SK-N-SH (cell line): ENCODE data around the gene OGFOD1. TPM values are rescaled to one million over a fixed set of nuclear protein-coding genes. Genes with fewer than 3 reads are reported as not detected.
A peak's percentile ranks its signal among the peaks of the same experiment; 100 is the strongest.

Experiments
- CTCF ChIA-PET: fragments of 300-600, 350-600 bp; formaldehyde crosslinking; extraction: SDS; loops from one replicate; lab custom pipeline; 2021; lab: Yijun Ruan, JAX
- POLR2A ChIA-PET: fragments of 350-600 bp; sonication (Branson Sonifier 250); formaldehyde crosslinking; extraction: SDS; loops from one replicate; lab custom pipeline; 2020; ENCODE audit warnings: antibody characterized with exemption, inconsistent platforms; lab: Yijun Ruan, JAX
- DNase-seq: peaks from one replicate; pipeline ENCODE4 v3.0.0; 2012
- H2AFZ ChIP-seq: fragments of 200-600 bp; sonication (generic); 2 replicates; pipeline ENCODE4 v1.8.1; 2016; ENCODE audit warnings: antibody characterized with exemption, mild to moderate bottlenecking, low read depth
- H3F3A ChIP-seq: fragments of 200-600 bp; sonication (generic); replicated peaks from 2 replicates; pipeline ENCODE3; 2016; ENCODE audit warnings: antibody characterized with exemption, mild to moderate bottlenecking; ENCODE audit not compliant: insufficient read depth
- H3K27ac ChIP-seq, 2 experiments: fragments of 200-500 bp in 1 of 2; fragments of 200-600 bp in 1 of 2; sonication (Bioruptor generic) in 1 of 2; sonication (generic), shearing (Covaris generic) in 1 of 2; 2 replicates each; pipeline versions ENCODE4 v1.5.1 to v1.6.1; 2014 to 2016; ENCODE audit warnings: low read depth in 2 of 2, inconsistent platforms in 1 of 2, low read length in 1 of 2, mild to moderate bottlenecking in 1 of 2, mixed read lengths in 1 of 2
- H3K27me3 ChIP-seq: fragments of 200-600 bp; sonication (generic), shearing (Covaris generic); 2 replicates; pipeline ENCODE4 v1.6.1; 2016; ENCODE audit warnings: mixed run types; ENCODE audit not compliant: insufficient read depth
- H3K36me3 ChIP-seq, 2 experiments: fragments of 200-500 bp in 1 of 2; fragments of 200-600 bp in 1 of 2; sonication (Bioruptor generic) in 1 of 2; sonication (generic) in 1 of 2; replicated peaks in 1 of 2; 2 replicates each; pipeline versions ENCODE3 to v1.5.1; 2014 to 2016; ENCODE audit warnings: low read length in 1 of 2, mild to moderate bottlenecking in 1 of 2; ENCODE audit not compliant: insufficient read depth in 2 of 2, control insufficient read depth in 1 of 2
- H3K4me1 ChIP-seq, 2 experiments: fragments of 200-500 bp in 1 of 2; fragments of 200-600 bp in 1 of 2; sonication (Bioruptor generic) in 1 of 2; sonication (generic), shearing (Covaris generic) in 1 of 2; 2 replicates each; pipeline versions ENCODE4 v1.5.1 to v1.6.1; 2014 to 2016; ENCODE audit warnings: low read depth in 1 of 2, low read length in 1 of 2, mixed run types in 1 of 2; ENCODE audit not compliant: insufficient read depth in 2 of 2, control insufficient read depth in 1 of 2
- H3K4me2 ChIP-seq: fragments of 200-600 bp; sonication (generic), shearing (Covaris generic); 2 replicates; pipeline ENCODE4 v1.6.1; 2017; ENCODE audit warnings: mixed run types
- H3K4me3 ChIP-seq, 2 experiments: fragments of 200-500 bp in 1 of 2; fragments of 200-600 bp in 1 of 2; sonication (Bioruptor generic) in 1 of 2; sonication (generic), shearing (Covaris generic) in 1 of 2; 2 replicates each; pipeline versions ENCODE4 v1.5.1 to v1.8.1; 2014 to 2016; ENCODE audit warnings: low read depth in 2 of 2, inconsistent platforms in 1 of 2, low read length in 1 of 2, mild to moderate bottlenecking in 1 of 2, mixed read lengths in 1 of 2, moderate library complexity in 1 of 2
- H3K79me2 ChIP-seq: fragments of 200-600 bp; sonication (generic); 2 replicates; pipeline ENCODE4 v1.8.1; 2017; ENCODE audit warnings: mild to moderate bottlenecking; ENCODE audit not compliant: insufficient read depth
- H3K9ac ChIP-seq: fragments of 200-600 bp; sonication (generic); 2 replicates; pipeline ENCODE4 v1.6.1; 2017; ENCODE audit warnings: mixed run types
- H3K9me2 ChIP-seq: fragments of 200-600 bp; sonication (generic); 2 replicates; pipeline ENCODE4 v1.6.1; 2017; ENCODE audit warnings: mixed run types
- H3K9me3 ChIP-seq: fragments of 200-600 bp; sonication (generic); 2 replicates; pipeline ENCODE4 v1.6.1; 2017; ENCODE audit warnings: mixed run types, mild to moderate bottlenecking, moderate library complexity
- H4K20me1 ChIP-seq: fragments of 200-600 bp; sonication (generic); 2 replicates; pipeline ENCODE4 v1.6.1; 2017; ENCODE audit warnings: mild to moderate bottlenecking, mixed run types; ENCODE audit not compliant: insufficient read depth
- CHD2 ChIP-seq: fragments of 150-350 bp; IDR thresholded peaks from 2 replicates; pipeline ENCODE4 v1.6.1; 2018; ENCODE audit warnings: low read length; ENCODE audit not compliant: partially characterized antibody
- ELF1 ChIP-seq: IDR thresholded peaks from 2 replicates; pipeline ENCODE4 v1.4.0; 2012
- FOSL2 ChIP-seq: IDR thresholded peaks from 2 replicates; pipeline ENCODE4 v1.4.0; 2012; ENCODE audit warnings: low read depth, mild to moderate bottlenecking, moderate library complexity, borderline replicate concordance
- MAX ChIP-seq: IDR thresholded peaks from 2 replicates; pipeline ENCODE4 v1.4.0; 2012; ENCODE audit warnings: low read depth
- MXI1 ChIP-seq: IDR thresholded peaks from 2 replicates; pipeline ENCODE4 v1.6.1; 2012; ENCODE audit warnings: mild to moderate bottlenecking, low read depth, low read length, improper control_type of control experiment
- NFIC ChIP-seq: IDR thresholded peaks from 2 replicates; pipeline ENCODE4 v1.4.0; 2012; ENCODE audit warnings: borderline replicate concordance
- NRF1 ChIP-seq: IDR thresholded peaks from 2 replicates; pipeline ENCODE4 v1.6.1; 2012; ENCODE audit warnings: low read depth, mild to moderate bottlenecking, low read length
- PBX3 ChIP-seq: IDR thresholded peaks from 2 replicates; pipeline ENCODE4; 2012
- RXRA ChIP-seq: IDR thresholded peaks from 2 replicates; pipeline ENCODE4 v1.4.0; 2012; ENCODE audit warnings: low read depth, mild to moderate bottlenecking, borderline replicate concordance
- SIN3A ChIP-seq: IDR thresholded peaks from 2 replicates; pipeline ENCODE4 v1.6.1; 2012; ENCODE audit warnings: low read depth, mild to moderate bottlenecking, low read length, moderate library complexity, borderline replicate concordance
- TAF1 ChIP-seq: IDR thresholded peaks from 2 replicates; pipeline ENCODE4 v1.6.1; 2012; ENCODE audit warnings: low read depth, mild to moderate bottlenecking, low read length, moderate library complexity, borderline replicate concordance
- USF2 ChIP-seq: fragments of 150-350 bp; IDR thresholded peaks from 2 replicates; pipeline ENCODE4 v1.6.1; 2017; ENCODE audit warnings: antibody characterized with exemption, low read length, low read depth, borderline replicate concordance
- WGBS: methylation state at CpG from one replicate; pipeline ENCODE4 v1.1.6; 2017; ENCODE audit warnings: low lambda C conversion rate; 5-methylcytosine and 5-hydroxymethylcytosine counted together
- polyA plus RNA-seq, 3 experiments: library from polyadenylated mRNA; depleted of rRNA; stranded (reverse); fragments of >200 nt; gene quantifications; 2 replicates each; pipeline ENCODE4 v1.2.3, GENCODE V29; 2012

OGFOD1 gene
- polyA plus RNA-seq, 1 of the 3 experiments (the other 2 are of a cell fraction), result 35.6 TPM

GRCh38 chr16:56515665-56516064 lies 64.3 kb downstream of the OGFOD1 start (continued):
- no peak for TF ChIP-seq ELF1
- TF ChIP-seq, all 33 proteins: peak for 0

GRCh38 chr16:56517206-56517605 lies 65.9 kb downstream of the OGFOD1 start:
- Histone ChIP-seq H3K27me3 (no peaks in the 10 kb centered on the region), H3K9me3 (no peaks in the 10 kb centered on the region; the same call in 1 of the 2 replicates), H4K20me1 (peaks cover 21% of the 10 kb centered on the region), H2AFZ (no peak overlapping the region), H3K27ac (no peak overlapping the region), H3K36me3 (peaks cover 0 to 17% of the 10 kb centered on the region in 2 experiments), H3K4me1 (peaks cover 12 to 17% of the 10 kb centered on the region in 2 experiments; a peak in 3 of 4 replicates), H3K79me2 (peaks cover 75% of the 10 kb centered on the region), H3F3A (peaks cover 4% of the 10 kb centered on the region), H3K9me2 (no peaks in the 10 kb centered on the region), H3K4me2 (peak overlapping the region; percentile 87; the same call in 1 of the 2 replicates), H3K9ac (no peak overlapping the region), H3K4me3 (peak overlapping the region in 1 of 2 experiments; percentile 14; a peak in 1 of 4 replicates)
- ChIA-PET CTCF (interaction anchor here (0.9 to 1.9 kb wide), 4 partner anchors 15 to 84 kb away, joined by 3 to 9 read pairs (median 4); no protein-coding TSS in a partner anchor), POLR2A (no interaction called here)
- WGBS, result 100% methylated on average over 2 of the region's 2 CpGs
- no peak for TF ChIP-seq NRF1
- TF ChIP-seq PBX3, result no peak
- no peak for TF ChIP-seq MAX
- TF ChIP-seq TAF1, result no peak
- no peak for TF ChIP-seq CHD2
- TF ChIP-seq RXRA, result no peak
- TF ChIP-seq USF2, result no peak
- no peak for DNase-seq

- H3K9ac ChIP-seq, result no peak overlapping the region
- ChIA-PET POLR2A (no interaction called here), CTCF (interaction anchor here (1.2 to 1.4 kb wide), 2 partner anchors 14 to 58 kb away, joined by 3 to 6 read pairs; no protein-coding TSS in a partner anchor)
- WGBS, result 57% methylated on average over 7 of the region's 7 CpGs
- no peaks in the 10 kb centered on the region for H3K9me3 ChIP-seq
- H3K36me3 ChIP-seq, result peaks cover 0 to 4% of the 10 kb centered on the region in 2 experiments
- H3F3A ChIP-seq, result peaks cover 4% of the 10 kb centered on the region
- peak overlapping the region; percentile 87 for H3K4me2 ChIP-seq
- TF ChIP-seq MXI1 (no peak), SIN3A (no peak), FOSL2 (peak; percentile 34; the same call in 1 of the 2 replicates), PBX3 (0 out of 2 replicates have a peak, but pooled peaks have one; percentile 43), RXRA (no peak), NFIC (no peak)
- H2AFZ ChIP-seq, result no peak overlapping the region
- H3K4me1 ChIP-seq, result peaks cover 12 to 17% of the 10 kb centered on the region in 2 experiments; a peak in 3 of 4 replicates
- no peak for DNase-seq
- no peaks in the 10 kb centered on the region for H3K9me2 ChIP-seq
- peak overlapping the region in 1 of 2 experiments; percentile 89; a peak in 1 of 4 replicates for H3K4me3 ChIP-seq
- peaks cover 21% of the 10 kb centered on the region for H4K20me1 ChIP-seq
- peaks cover 63% of the 10 kb centered on the region for H3K79me2 ChIP-seq
- peak overlapping the region in 1 of 2 experiments; percentile 15; a peak in 2 of 4 replicates for H3K27ac ChIP-seq
- H3K27me3 ChIP-seq, result no peaks in the 10 kb centered on the region
Measured at GRCh38 chr16:56518425-56518824, 67.1 kb downstream of the OGFOD1 start.
